Measurements from ENCODE around the gene AMER1.

Gene AMER1

DNA sequence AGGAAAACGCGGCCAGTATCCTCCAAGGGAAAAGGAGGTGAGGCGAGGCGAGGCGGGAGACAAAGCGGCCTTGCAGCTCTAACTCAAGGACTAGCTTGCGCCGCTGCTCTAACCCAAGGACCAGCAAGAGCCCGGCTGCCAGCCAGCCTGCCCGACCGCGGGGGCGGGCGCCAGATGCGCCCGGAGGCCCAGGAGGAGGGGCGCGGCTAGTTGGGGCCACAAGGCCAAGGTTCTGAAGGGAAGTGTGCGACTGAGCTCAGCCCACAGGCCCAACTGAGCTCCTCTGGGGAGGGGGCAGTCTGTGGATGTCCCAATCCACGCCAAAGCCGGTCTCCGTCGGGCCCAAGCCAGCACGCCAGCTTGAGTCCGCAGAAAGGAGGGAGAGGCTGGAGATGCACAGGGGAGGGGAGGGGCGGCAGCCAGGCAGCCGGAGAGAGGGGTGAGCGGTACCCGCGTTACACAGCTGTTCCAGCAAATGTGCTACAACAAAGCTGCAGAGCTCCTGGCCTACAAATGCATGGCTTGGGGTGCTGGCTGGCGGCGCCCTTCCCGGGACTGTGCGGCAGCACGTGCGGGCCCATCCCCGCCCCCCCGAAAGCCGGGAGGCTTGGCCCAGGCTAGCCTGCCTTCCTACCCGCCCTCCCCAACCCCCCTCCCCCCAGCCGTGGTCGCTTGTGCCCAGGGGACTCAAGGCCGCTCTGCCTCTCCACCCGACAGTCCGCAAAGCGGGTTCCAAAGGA lies 637 bp downstream of the AMER1 start:
- TF ChIP-seq, protein P1, sequence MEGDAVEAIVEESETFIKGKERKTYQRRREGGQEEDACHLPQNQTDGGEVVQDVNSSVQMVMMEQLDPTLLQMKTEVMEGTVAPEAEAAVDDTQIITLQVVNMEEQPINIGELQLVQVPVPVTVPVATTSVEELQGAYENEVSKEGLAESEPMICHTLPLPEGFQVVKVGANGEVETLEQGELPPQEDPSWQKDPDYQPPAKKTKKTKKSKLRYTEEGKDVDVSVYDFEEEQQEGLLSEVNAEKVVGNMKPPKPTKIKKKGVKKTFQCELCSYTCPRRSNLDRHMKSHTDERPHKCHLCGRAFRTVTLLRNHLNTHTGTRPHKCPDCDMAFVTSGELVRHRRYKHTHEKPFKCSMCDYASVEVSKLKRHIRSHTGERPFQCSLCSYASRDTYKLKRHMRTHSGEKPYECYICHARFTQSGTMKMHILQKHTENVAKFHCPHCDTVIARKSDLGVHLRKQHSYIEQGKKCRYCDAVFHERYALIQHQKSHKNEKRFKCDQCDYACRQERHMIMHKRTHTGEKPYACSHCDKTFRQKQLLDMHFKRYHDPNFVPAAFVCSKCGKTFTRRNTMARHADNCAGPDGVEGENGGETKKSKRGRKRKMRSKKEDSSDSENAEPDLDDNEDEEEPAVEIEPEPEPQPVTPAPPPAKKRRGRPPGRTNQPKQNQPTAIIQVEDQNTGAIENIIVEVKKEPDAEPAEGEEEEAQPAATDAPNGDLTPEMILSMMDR (conservative IDR thresholded peaks at IDR 0.05; ENCODE audit: low read length) = no peak
- peak overlapping the region; percentile 67 for H3K4me3 ChIP-seq (ENCODE audit: low read length)
- peak; percentile 26 for DNase-seq (ENCODE audit: low read depth)

DNA sequence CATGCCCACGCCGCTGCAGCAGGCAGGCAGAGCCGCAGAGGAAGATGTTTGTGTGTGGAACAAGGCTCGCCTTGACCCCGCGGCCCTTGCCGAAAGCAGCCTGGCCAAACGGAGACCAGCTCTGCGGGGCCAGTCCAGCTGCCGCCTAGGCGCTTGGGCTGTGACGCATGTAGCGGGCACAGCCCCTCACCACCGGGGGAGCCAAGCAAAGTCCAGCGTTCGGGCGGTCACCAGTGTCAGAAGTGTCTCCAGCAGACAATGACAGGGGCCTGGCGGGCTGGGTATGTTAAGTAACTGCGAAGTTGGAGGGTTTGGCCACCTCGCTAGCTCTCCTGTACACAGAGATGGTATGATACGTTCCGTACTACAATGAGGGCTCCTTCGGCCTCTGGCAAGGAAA lies 1.3 kb downstream of the AMER1 start:
- DNase-seq (ENCODE audit: low read depth) = peak; percentile 0
- TF ChIP-seq, protein P1 (conservative IDR thresholded peaks at IDR 0.05; ENCODE audit: low read length) = no peak
- peak overlapping the region; percentile 67 for H3K4me3 ChIP-seq (ENCODE audit: low read length)

DNA sequence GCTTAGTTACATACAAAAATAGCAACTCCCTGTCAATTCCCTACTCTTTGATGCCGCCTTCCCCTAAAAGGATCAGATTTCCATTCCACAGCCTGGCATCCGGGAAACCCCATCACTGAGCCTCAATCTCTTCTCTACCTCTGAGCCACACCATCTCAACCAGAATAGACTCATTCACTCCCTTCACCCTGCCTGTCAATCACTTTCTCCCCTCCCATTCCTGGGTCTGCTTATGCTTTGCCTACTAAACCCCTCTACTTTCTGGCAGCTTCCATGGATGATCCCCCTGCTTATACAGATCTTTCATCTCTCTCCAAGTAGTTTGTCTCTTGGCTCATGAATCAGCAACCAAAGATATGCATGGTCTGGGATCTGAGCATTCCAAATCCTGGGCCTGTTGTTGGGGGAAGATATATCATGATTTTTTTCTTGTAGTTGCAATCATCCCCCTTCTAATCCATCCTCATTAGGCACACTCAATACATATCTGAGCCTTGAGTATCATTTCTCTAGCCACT lies 2.6 kb downstream of the AMER1 start:
- DNase-seq (ENCODE audit: low read depth) = peak; percentile 22
- TF ChIP-seq, protein P1 (conservative IDR thresholded peaks at IDR 0.05; ENCODE audit: low read length) = no peak
- no peak overlapping the region for H3K4me3 ChIP-seq (ENCODE audit: low read length)

DNA sequence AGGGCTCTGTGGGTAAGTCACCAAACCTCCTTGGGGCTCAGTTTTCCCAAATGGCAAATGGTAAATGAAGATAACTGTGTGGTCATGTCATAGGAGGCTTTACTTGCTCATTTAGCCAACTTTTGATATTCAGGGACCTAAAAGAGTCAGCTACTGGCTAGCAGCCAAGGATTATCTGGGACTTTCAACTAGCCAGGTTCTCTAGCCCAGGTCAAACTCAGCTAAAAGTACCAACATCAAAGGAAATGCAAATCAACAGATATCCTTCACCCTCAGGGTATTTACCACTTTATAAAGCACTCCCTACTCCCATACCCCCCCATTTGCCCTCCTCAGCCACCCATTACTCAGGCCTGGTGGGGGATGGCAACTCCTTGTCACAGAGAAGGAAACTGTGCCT lies 7.5 kb downstream of the AMER1 start:
- TF ChIP-seq, protein P1 (conservative IDR thresholded peaks at IDR 0.05; ENCODE audit: low read length) = no peak

DNA sequence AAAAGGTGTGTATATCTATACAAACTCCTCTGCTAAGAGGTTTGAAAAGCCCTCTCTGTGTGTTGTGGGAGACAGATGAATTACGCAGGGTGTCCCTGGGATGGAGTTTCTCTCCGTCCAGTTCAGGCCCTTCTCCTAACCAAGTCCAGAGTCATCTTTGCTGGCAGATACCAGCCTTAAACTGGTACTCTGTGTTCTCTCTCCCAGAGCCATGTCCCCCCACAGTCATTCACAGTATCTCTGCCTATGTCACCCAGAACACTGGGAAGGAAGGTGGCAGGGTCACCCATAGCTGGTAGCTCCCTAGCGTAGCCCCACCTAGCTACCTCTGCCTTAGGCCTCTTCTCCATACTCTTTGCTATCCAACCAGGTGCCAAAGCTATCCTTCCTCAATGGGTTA lies 8.9 kb downstream of the AMER1 start:
- TF ChIP-seq, protein P1 (conservative IDR thresholded peaks at IDR 0.05; ENCODE audit: low read length) = no peak
- H3K4me3 ChIP-seq (ENCODE audit: low read length) = no peak overlapping the region
- no peak for DNase-seq (ENCODE audit: low read depth)

More for the DNA sequence above, 7.5 kb downstream of the AMER1 start:
- no peak overlapping the region for H3K4me3 ChIP-seq (ENCODE audit: low read length)
- no peak for DNase-seq (ENCODE audit: low read depth)

DNA sequence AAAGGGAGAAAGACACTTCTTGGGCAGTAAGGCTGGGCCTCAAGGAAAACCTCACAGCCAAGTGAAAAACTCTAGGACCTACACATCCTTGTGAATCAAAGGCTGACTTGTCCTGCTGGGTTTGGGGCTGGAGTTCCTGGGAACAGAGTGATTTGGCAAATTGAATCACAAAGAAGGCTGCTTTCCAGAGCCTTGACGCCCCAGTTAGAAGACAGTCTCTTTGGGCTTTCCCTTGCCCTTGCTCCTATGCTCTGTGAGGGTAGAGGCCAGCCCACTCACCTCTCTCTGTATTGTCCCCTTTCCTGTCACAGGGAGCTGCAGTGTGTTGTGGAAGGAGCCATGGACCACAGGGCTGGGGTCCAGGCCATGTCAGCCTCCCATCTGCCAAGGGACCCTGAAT lies 9.6 kb downstream of the AMER1 start:
- DNase-seq (ENCODE audit: low read depth) = no peak
- no peak overlapping the region for H3K4me3 ChIP-seq (ENCODE audit: low read length)
- TF ChIP-seq, protein P1 (conservative IDR thresholded peaks at IDR 0.05; ENCODE audit: low read length) = no peak

DNA sequence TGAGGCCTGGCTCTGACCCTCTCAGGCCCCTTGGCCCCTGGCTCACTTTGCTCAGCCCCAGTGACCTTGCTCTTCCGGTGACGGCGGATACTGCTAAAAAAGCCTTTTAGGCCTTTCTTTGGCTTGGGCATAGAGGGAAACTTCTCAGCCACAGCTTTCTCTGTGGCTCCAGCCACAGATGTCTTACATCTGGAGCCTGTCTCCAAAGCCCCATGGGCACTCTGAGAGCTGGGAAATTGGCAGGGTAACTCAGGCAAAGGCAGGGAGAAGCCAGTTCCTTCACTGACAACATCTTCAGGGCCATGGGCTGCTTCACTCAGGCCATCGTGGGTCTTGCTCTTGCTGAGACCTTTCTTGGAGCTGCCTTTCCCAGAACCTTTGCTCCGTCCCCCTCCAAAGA lies 12.8 kb downstream of the AMER1 start:
- no peak for DNase-seq (ENCODE audit: low read depth)
- TF ChIP-seq, protein P1 (conservative IDR thresholded peaks at IDR 0.05; ENCODE audit: low read length) = no peak
- H3K4me3 ChIP-seq (ENCODE audit: low read length) = no peak overlapping the region
